RWPE2 (cell line): Measurements from ENCODE around the gene PCDHGB7.

Experiments
- ATAC-seq: fragments of 200-7000 bp; cut with Tn5 transposase; 3 replicates; pipeline ENCODE4 v1.9.1; 2021; ENCODE audit warnings: low read depth
- DNase-seq: peaks from one replicate; pipeline ENCODE4 v3.0.0-alpha.2; 2020; ENCODE audit warnings: low spot score
- H3K27ac ChIP-seq: fragments of 450-650 bp; 2 replicates; pipeline ENCODE4 v1.5.1; 2017; ENCODE audit warnings: mild to moderate bottlenecking; ENCODE audit not compliant: poor library complexity, severe bottlenecking
- H3K27me3 ChIP-seq: fragments of 250-450 bp; sonication (Bioruptor Pico); 2 replicates; pipeline ENCODE4 v1.5.1; 2021; ENCODE audit warnings: mild to moderate bottlenecking, moderate library complexity; ENCODE audit not compliant: insufficient read depth, poor library complexity, severe bottlenecking
- H3K36me3 ChIP-seq: fragments of 250-450 bp; sonication (Bioruptor Pico); 2 replicates; pipeline ENCODE4 v1.5.1; 2020; ENCODE audit warnings: low read depth, mild to moderate bottlenecking, moderate library complexity
- H3K4me1 ChIP-seq: fragments of 250-450 bp; sonication (Bioruptor Pico); 2 replicates; pipeline ENCODE4 v1.5.1; 2021; ENCODE audit warnings: mild to moderate bottlenecking, moderate library complexity; ENCODE audit not compliant: insufficient read depth, poor library complexity, severe bottlenecking
- H3K4me3 ChIP-seq: fragments of 250-450 bp; sonication (Bioruptor Pico); 2 replicates; pipeline ENCODE4 v1.5.1; 2021; ENCODE audit warnings: mild to moderate bottlenecking, moderate library complexity; ENCODE audit not compliant: severe bottlenecking
- H3K9me3 ChIP-seq: fragments of 250-450 bp; sonication (Bioruptor Pico); 2 replicates; pipeline ENCODE4 v1.5.1; 2021; ENCODE audit warnings: mild to moderate bottlenecking, moderate library complexity; ENCODE audit not compliant: severe bottlenecking
- CTCF ChIP-seq: fragments of 450-650 bp; IDR thresholded peaks from one replicate; pipeline ENCODE4 v1.5.1; 2017; ENCODE audit warnings: mild to moderate bottlenecking, moderate library complexity; ENCODE audit not compliant: poor library complexity, severe bottlenecking

The PCDHGB7 gene

GRCh38 chr5:141419074-141419880 lies 1.8 kb downstream of the PCDHGB7 start:
- DNase-seq, result no peak
- H3K36me3 ChIP-seq, result 0 out of 2 replicates have a peak, but pooled peaks cover 5% of the 10 kb centered on the region

GRCh38 chr5:141420855-141421488 lies 3.5 kb downstream of the PCDHGB7 start, which contains the start of gene PCDHGA11:
Gene PCDHGA11 (plus strand): TSS chr5:141421051. CDS start chr5:141421228, 177 bp downstream.
- no peaks in the 10 kb centered on the region for H3K4me1 ChIP-seq
- no peak within 1 kb of the TSS for H3K4me3 ChIP-seq
- H3K36me3 ChIP-seq, result 0 out of 2 replicates have a peak, but pooled peaks cover 5% of the 10 kb centered on the region
- peak; percentile 49 for TF ChIP-seq CTCF
- no peaks in the 10 kb centered on the region for H3K27me3 ChIP-seq
- DNase-seq (no peak), ATAC-seq (no peak)
- peaks cover 65% of the 10 kb centered on the region for H3K9me3 ChIP-seq
- H3K27ac ChIP-seq, result no peak within 1 kb of the TSS

More at GRCh38 chr5:141419074-141419880, 1.8 kb downstream of the PCDHGB7 start:
- Histone ChIP-seq H3K4me3 (no peak overlapping the region), H3K27me3 (no peaks in the 10 kb centered on the region), H3K9me3 (peaks cover 56% of the 10 kb centered on the region), H3K27ac (no peak overlapping the region), H3K4me1 (no peaks in the 10 kb centered on the region)
- no peak for ATAC-seq
- TF ChIP-seq CTCF, result no peak

GRCh38 chr5:141421489-141421855 lies 4.0 kb downstream of the PCDHGB7 start:
- TF ChIP-seq CTCF, result no peak
- Histone ChIP-seq H3K4me3 (no peak overlapping the region), H3K9me3 (peaks cover 65% of the 10 kb centered on the region), H3K4me1 (no peaks in the 10 kb centered on the region), H3K36me3 (0 out of 2 replicates have a peak, but pooled peaks cover 5% of the 10 kb centered on the region), H3K27me3 (no peaks in the 10 kb centered on the region), H3K27ac (no peak overlapping the region)
- no peak for ATAC-seq
- DNase-seq, result no peak

- no peak for TF ChIP-seq CTCF
- Histone ChIP-seq H3K9me3 (peaks cover 72% of the 10 kb centered on the region), H3K36me3 (no peaks in the 10 kb centered on the region), H3K27ac (no peak overlapping the region), H3K27me3 (peaks cover 5% of the 10 kb centered on the region), H3K4me1 (no peaks in the 10 kb centered on the region), H3K4me3 (no peak overlapping the region)
- ATAC-seq (no peak), DNase-seq (no peak)
Measured at GRCh38 chr5:141422742-141423291, 5.3 kb downstream of the PCDHGB7 start.
